ENCODE results near the gene COL5A1.

DNA sequence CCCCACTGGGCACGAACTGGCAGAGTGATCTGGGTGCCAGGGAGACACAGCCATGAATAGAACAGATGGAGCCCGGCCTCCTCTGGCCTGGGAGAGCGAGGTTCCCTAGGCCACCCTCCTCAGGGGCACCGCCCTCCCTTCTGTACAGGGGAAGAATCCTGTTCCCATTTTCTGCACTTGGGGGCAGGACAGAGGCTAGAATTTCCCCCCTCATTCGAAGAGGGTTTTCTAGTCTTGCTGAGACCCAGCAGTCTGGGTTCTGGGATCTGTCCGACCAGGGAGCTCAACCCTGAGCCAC, 52.7 kb downstream of the COL5A1 start:
- TF ChIP-seq, protein P1, sequence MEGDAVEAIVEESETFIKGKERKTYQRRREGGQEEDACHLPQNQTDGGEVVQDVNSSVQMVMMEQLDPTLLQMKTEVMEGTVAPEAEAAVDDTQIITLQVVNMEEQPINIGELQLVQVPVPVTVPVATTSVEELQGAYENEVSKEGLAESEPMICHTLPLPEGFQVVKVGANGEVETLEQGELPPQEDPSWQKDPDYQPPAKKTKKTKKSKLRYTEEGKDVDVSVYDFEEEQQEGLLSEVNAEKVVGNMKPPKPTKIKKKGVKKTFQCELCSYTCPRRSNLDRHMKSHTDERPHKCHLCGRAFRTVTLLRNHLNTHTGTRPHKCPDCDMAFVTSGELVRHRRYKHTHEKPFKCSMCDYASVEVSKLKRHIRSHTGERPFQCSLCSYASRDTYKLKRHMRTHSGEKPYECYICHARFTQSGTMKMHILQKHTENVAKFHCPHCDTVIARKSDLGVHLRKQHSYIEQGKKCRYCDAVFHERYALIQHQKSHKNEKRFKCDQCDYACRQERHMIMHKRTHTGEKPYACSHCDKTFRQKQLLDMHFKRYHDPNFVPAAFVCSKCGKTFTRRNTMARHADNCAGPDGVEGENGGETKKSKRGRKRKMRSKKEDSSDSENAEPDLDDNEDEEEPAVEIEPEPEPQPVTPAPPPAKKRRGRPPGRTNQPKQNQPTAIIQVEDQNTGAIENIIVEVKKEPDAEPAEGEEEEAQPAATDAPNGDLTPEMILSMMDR (IDR thresholded peaks at IDR 0.05 in 4 of 5, conservative IDR thresholded peaks at IDR 0.05 in 1 of 5) = no peak
- TF ChIP-seq POLR2A (IDR thresholded peaks at IDR 0.05) = no peak
